ENCODE measurements around the gene POU6F1.
"Not testable (repeated sequence)": the region's sequence is repeated elsewhere in the genome, so short reads cannot be mapped to it uniquely, and the experiment has no call there.

The POU6F1 gene

DNA sequence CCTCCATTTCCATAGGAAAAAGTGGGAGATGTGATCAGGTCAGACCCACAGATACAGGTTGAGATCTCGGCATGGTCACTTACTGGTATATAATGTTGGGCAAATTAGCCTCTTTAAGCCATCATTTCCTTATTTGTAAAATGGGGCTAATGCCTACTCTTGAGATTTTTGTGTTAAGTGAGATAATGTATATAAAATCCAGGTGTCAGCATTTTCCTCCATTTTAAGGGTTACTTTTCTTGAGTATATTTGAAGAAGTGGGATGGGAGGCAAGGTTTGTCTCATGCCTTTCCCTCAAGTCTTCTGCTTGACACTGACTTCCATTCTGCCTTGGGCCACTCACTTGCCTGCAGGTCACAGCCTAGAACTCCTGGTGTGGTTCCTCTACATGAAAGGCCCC is 10.1 kb upstream of the POU6F1 start:
- DNase-seq (ENCODE audit: low read depth in 2 of 2), result no peak

DNA sequence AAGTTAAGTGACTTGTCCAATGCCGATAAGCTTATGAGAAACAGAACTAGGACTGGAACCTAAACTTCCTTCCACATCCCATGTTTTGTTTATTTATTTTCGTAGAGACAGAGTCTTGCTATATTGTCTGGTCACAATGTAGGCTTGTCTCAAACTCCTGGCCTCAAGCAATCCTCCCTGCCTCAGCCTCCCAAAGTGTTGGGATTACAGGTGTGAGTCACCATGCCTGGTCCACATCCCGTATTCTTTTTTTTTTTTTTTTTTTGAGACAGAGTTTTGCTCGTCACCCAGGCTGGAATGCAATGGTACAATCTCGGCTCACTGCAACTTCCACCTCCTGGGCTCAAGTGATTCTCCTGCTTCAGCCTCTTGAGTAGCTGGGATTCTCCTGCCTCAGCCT is 9.2 kb upstream of the POU6F1 start:
- not testable (repeated sequence) for DNase-seq (ENCODE audit: low read depth in 2 of 2)

DNA sequence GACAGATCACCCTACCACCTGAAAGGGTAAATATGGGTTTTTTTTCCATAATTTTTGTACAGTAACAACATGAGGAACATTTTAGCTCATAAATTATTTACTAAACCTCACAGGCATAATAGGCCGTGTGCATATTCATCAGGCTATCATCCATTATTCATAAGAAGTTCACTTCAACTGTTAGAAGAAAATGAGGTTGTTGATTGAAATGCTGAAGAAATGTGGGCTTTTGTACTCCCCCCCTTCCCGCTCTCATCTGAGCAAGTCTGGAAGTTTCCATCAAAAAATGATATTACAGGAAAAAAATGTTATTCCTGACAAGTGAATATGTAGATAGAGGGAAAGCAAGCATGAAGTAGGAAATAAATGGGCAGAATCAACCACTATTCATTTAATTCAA is 7.9 kb upstream of the POU6F1 start:
- DNase-seq (ENCODE audit: low read depth in 2 of 2), result no peak

DNA sequence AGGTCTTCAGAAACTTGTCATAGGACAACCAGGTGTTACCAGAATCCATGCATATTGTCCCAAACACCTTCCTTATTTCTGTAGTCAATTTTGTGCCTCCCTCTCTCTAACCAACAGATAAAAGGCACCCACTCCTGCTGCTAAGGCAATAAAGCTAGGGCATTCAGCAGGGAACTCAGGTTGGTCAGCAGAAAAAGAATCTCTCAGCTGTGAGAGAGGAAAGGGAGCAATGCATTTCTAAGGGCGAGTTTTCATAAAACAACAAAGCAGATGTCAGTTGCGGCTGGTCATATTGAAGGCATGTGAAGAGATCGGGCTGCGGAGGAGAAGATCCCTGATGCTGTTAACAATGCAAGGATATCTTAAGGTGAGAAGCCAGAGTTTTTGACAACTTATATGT is 7.4 kb upstream of the POU6F1 start:
- no peak for DNase-seq (ENCODE audit: low read depth in 2 of 2)

DNA sequence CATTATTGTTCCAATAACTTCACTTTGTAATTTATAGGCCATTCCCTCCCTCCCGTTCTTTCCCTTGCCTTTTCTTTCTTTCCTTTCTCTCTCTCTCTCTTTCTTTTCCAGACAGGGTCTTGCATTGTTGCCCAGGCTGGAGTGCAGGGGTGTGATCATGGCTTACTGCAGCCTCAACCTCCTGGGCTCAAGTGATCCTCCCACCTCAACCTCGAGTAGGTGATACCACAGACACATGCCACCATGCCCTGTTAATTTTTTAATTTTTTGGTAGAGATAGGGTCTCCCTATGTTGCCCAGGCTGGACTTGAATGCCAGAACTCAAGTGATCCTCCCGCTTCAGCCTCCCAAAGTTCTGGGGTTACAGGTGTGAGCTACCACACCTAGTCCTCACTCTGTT is 6.8 kb upstream of the POU6F1 start:
- no peak for DNase-seq (ENCODE audit: low read depth in 2 of 2)

DNA sequence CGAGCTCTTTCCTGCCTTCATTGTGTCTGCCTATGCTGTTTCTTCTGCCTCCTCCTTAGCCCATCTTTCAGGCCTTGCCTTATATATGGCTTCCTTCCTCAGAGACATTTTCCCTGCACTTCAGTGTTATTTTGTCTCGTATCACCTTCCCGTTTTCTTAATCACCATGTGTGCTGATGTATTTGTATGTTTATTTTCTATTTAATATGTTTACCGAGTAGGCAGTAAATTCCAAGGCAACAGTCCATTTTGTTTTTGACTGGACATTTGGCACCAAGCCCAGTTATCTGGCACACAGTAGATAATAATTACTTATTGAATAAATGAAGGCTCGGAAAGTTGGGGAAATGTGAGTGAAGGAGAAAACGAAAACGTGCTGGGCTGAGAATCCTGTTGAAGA is 4.6 kb upstream of the POU6F1 start:
- DNase-seq (ENCODE audit: low read depth in 2 of 2), result no peak

DNA sequence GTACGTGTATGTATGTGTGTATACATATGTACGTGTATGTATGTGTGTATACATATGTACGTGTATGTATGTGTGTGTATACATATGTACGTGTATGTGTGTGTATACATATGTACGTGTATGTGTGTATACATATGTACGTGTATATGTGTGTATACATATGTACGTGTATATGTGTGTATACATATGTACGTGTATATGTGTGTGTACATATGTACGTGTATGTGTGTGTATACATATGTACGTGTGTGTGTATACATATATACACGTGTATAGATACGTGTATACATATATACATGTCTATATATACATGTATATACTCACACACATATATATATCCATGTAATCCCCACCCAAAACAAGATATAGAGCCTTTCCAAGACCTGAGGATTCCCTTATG is 2.0 kb upstream of the POU6F1 start:
- not testable (repeated sequence) for DNase-seq (ENCODE audit: low read depth in 2 of 2)

DNA sequence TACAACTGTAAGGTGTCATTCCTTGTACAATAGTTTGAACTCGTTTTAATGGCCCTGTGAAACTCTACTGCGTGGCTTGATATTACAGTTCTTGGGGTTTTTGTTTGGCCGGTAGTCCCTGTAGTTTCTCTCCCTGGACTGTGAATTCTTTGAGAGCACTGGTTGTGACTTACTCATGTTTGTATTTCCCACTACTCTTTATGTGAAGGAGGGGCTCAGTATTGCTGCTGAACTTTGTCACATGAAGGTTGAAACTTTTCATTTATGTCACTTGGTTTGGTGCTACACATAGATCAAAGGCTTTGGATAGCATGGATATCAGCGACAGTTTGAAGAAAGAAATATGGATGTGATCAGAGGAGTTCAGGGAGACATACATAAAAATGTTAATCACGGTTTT is 1.5 kb upstream of the POU6F1 start:
- DNase-seq (ENCODE audit: low read depth in 2 of 2), result no peak

DNA sequence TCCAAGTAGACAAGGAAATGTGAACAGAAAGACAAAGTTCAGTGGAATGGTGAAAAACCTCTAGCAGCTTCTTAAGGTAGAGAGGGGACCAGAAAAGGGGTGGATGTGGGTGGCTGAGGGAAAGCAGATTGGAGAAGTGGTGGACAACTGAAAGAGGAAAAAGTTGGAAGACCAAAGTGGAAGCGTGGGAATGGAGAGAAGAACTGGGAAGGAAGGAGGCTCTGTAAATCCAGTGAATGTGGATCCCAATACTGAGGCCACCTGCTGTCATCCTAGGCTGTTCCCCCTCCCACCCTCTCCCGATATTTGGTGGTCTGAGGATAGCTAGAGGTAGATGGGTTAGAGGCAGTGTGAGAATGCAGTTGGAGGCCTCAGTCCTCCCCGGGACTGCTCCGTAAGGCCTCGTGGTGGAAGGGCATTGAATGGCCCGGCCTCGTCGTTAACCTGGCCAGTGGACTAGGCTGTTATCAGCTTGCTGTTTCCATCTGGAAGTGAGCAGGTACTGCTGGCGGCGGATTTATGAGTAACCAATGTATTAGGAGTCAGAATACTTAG is 822 bp upstream of the POU6F1 start:
- DNase-seq (ENCODE audit: low read depth in 2 of 2), result no peak

DNA sequence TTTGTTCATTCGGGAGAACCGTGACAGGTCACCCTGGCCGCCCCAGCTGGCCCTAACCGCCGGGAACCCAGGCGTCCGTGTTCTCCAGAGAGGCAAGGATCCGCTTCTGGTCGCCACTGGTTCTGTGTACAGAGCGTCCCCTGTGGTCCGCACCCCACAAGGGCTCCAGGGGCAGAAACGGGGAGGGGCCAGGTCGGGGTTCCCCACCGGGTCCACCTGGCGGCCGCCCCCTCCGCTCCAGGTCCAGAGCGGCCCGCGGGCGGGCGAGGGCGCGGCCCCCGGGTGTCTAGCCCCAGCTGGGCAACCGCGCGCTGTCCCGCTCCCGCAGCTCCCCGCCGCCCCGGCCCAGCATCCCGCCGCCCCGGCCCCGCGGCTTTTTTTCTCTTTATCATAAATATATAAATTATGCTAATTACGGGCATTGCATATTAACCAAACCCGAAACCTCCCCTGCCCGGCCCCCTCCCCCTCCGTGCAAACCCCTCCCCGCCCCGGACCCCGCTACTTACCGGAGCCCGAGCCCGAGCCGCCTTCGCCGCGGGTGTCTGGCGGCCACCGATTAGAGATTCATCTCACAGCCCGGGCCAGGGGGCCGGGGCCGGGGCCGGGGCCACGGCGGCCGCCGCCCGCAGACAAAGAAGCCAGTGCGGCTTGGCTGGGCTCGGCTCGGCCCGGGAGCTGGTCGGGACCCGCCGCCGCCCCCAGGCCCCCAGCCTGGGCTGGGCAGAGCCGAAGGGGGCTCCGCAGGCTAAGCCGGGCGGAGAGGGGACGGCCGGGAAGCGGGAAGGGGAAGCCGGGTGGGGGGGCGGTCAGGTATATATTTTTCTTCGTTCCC is 512 bp downstream of the POU6F1 start:
- DNase-seq (ENCODE audit: low read depth in 2 of 2), result peak; percentile 24 to 26

DNA sequence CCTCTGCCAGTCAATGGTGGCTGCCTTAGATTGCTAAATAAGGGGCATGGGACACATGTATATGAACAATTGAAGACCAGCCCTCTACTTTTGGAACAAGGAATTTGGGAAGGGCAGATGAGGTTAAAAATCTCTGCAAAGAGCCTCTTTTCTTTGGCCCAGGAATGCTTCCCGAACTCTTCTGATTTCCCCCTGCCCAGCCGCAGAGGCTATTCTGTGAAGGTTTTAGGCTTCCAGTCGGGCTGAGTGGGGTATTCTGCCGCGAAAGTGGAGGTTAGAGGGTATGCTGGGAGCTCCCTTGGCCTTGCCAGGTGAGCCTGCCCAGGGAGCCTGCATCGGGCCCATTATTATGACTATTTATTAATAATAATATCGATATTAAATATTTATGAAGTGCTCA is 1.2 kb downstream of the POU6F1 start:
- no peak for DNase-seq (ENCODE audit: low read depth in 2 of 2)

DNA sequence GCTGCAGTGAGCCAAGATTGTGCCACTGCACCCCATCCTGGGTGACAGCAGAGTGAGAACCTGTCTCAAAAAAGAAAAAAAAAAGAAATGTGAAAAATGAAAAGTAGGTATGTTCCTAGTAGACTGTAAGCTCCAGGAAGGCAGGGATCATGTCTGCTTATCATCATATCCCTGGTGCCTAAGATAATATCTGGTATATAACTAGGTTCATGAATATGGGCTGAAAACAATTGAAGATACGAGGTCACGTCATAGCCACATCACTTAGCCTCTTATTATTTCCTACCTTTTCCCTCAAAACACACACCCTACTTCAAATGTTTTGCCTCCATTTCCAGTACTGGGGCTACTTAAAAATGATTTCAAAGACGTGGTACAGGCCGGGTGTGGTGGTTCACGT is 3.0 kb downstream of the POU6F1 start:
- DNase-seq (ENCODE audit: low read depth in 2 of 2), result no peak

DNA sequence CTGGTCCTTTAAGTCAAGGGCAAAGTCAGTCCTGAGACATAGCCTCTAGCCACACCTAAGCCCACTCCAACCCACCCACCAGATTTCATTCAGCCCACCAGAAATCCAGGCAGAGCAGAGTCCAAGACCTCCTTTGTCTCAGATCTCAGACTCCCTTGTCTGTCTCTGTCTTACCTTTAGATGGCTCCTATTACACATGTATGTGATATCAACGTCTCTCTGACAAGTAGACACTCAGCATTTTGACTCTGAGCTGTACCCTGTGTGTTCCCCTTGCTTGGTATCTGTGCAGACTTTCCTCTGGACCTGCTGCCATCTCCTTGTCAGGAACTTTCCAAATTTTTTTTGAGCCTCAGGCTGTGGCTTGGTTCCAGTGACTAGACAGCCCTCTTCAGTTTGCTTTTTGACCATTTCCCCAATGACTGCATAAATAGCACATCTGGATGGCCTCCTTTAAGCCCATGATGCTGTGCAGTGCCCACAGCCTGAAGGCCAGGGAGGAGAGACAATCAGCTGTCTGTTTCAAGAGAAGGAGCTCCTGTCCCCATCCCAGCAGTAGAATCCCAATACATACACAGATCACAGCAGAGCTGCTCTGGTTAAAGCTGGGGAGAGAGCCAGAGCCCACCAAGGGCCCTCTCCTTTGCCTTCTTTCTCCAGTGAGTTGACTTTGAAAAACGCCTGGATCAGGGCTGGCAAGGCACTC is 7.0 kb downstream of the POU6F1 start:
- DNase-seq (ENCODE audit: low read depth in 2 of 2), result no peak

DNA sequence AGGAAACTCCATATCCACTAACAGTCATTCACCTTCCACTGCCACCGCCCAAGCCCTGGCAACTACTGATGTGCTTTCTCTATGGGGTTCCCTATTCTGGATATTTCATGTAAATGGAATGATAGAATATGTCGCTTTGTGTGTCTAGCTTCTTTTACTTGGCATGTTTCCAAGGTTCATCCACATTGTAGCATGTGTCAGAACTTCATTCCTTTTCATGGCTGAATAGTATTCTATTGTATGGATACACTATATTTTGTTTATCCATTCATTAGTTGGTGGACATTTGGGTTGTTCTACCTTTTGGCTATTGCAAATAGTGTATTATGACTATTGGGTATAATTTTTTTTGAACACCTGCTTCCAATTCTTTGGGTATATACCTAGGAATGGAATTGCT is 8.6 kb downstream of the POU6F1 start:
- no peak for DNase-seq (ENCODE audit: low read depth in 2 of 2)

DNA sequence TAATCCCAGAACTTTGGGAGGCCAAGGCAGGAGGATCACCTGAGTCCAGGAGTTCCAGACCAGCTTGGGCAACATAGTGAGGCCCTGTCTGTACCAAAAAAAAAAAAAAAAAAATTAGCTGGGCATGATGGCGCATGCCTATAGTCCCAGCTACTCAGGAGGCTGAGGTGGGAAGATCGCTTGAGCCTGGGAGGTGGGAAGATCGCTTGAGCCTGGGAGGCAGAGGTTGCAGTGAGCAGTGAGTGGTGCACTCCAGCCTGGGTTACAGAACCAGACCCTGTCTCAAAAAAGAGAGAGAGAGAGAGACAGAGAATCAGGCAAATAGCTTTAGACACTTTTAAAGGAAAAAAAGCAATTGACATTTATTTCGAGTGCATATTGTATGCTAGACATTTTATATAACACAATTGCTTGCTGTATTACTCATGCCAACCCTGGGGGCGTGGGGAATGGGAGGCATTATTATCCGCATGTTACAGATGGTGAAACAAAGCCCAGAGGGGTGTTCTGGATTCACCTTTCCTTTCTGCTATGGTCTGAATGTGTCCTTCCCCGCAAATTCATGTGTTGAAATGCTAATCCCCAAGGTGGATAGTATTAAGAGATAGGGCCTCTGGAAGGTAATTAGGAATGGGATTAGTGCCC is 9.7 kb downstream of the POU6F1 start:
- no peak for DNase-seq (ENCODE audit: low read depth in 2 of 2)

DNA sequence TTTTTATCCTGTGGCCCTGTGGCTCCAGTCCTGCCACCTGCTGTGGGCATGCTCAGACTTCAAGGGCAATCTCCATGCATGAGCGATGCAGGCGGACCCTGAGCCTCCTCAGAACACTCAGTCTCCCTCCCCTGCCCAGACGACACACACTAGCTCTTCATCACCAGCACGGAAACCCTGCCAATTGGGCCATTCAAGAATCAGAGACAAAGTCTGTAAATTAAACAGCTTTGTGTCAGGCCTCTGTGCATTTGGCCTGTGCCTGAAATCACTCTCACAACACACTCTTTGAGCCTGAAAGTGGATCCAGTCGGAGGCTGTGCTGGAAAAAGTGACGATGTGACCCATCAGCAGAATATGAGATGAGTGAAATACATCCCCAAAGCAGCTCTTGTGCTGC is 12.5 kb downstream of the POU6F1 start:
- DNase-seq (ENCODE audit: low read depth in 2 of 2), result no peak

DNA sequence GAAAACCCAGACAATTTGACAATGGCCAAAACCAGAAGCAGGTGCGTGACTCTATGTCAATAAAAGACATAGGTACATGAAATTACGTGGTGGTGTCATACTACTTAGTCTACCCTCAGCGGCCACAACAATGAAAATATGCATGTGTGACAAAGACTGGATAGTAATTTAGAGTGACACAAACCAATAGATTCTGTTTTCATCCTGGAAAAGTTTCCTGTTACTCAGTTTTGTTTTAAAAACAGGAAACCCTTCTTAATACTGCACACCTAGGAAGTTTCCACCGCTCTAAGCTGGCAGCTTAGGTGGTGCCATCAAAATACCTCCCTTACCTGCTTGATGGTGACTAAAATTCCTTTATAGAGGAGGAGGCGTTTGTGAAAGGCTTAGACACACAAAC is 15.1 kb downstream of the POU6F1 start:
- DNase-seq (ENCODE audit: low read depth in 2 of 2), result no peak

DNA sequence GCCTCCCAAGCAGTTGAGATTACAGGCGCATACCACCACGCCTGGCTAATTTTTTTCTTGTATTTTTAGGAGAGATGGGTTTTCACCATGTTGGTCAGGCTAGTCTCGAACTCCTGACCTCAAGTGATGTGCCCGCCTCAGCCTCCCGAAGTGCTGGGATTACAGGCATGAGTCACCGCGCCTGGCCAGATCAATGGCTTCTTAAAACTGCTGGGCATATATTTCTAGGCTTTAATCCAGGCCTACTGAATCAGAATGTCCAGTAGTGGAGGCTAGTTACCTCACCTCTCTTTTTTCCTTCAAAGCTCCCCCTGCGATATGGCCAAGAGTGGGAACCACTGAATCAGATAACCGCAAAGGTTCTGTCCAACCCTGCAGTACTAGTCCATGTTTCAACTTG is 17.1 kb downstream of the POU6F1 start:
- no peak for DNase-seq (ENCODE audit: low read depth in 2 of 2)

DNA sequence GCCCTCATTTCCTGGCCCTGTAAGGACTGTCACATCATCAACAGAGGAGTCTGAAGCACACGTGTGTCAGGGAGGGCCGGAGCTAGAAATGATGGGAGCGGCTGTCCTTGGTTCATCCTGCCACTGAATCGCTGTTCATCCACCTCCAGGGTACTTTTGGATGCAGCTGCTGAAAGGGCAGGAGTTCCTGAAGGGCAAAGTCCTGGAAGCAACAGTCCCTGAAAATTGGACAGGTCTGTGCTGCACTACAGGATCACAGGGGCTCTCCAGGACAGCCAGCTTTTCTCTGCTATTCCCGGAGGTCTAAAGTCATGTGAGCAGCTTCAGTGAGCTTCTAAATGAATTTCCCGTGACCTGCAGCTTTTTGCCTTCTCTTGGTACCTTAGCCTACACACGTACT is 17.7 kb downstream of the POU6F1 start:
- no peak for DNase-seq (ENCODE audit: low read depth in 2 of 2)

DNA sequence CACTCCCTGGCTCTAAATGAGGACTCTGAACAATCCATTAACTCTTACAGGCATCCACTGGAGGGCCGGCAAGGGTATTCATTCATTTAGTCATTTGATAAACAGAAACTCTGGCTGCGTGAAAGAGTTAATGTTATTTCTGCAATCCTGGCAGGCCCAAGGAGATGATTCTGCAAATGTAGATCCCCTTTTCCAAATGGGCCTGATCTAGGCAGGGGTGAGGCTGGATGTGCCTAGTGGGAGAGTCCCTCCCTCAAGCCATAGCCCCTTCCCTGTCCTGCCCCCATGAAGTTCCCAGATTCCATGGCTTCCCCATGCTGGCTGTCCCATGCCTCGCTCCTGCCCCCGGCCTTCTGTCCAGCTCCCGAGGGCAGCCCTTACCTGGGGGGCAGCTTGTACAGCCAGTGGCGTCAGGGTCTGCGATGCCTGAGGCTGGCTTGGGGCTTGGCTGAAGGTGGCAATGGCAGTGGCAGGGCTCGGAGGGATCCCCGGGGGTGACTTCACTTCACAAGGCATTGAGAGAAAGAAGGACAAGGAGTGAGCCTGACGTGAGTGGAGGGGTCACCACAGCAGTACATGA is 18.4 kb downstream of the POU6F1 start:
- DNase-seq (ENCODE audit: low read depth in 2 of 2), result no peak

DNA sequence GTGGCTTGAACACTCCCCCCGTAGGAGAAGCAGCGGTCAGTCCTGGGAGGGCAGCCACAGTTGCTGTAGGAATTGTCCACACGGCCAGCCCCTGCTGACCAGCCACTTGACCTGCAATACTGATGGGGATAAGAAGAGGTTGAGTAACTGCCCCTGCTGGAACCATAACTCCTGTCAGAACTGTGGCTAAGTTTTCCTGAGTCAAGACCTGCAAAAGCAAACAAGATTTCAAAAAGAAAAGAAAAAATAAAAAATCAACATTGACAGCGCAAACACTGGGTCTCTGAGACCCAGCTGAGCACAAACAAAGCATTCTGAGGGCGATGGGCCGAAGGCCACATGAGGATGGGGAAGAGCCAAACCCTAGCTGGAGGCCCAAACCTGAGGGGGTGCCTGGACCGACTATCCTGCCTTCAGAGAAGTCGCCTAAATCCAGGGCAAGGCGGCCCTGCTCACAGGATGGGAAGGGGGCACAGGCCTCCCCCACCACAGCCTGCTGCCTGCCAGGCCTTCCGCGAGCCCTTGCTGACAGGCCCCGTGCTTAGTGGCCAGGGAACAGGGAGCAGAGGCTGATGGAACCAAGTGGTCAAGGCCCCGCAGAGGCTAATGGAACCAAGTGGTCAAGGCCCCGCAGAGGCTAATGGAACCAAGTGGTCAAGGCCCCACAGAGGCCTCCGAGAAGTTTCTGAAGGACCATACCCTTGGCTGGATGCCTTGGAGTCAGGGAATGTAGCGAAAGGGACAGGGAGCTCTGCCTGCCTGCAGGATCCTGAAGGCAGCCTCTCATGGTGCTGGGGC is 19.1 kb downstream of the POU6F1 start:
- no peak for DNase-seq (ENCODE audit: low read depth in 2 of 2)
